ENCODE results near the gene SMIM41.

- TF ChIP-seq, protein P1, sequence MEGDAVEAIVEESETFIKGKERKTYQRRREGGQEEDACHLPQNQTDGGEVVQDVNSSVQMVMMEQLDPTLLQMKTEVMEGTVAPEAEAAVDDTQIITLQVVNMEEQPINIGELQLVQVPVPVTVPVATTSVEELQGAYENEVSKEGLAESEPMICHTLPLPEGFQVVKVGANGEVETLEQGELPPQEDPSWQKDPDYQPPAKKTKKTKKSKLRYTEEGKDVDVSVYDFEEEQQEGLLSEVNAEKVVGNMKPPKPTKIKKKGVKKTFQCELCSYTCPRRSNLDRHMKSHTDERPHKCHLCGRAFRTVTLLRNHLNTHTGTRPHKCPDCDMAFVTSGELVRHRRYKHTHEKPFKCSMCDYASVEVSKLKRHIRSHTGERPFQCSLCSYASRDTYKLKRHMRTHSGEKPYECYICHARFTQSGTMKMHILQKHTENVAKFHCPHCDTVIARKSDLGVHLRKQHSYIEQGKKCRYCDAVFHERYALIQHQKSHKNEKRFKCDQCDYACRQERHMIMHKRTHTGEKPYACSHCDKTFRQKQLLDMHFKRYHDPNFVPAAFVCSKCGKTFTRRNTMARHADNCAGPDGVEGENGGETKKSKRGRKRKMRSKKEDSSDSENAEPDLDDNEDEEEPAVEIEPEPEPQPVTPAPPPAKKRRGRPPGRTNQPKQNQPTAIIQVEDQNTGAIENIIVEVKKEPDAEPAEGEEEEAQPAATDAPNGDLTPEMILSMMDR (IDR thresholded peaks at IDR 0.05): no peak
- TF ChIP-seq POLR2A (IDR thresholded peaks at IDR 0.05): no peak
Measured at GRCh38 chr12:52070185-52070925, 9.1 kb upstream of the SMIM41 start.
